ENCODE results near the gene NBPF3.

The NBPF3 gene

DNA sequence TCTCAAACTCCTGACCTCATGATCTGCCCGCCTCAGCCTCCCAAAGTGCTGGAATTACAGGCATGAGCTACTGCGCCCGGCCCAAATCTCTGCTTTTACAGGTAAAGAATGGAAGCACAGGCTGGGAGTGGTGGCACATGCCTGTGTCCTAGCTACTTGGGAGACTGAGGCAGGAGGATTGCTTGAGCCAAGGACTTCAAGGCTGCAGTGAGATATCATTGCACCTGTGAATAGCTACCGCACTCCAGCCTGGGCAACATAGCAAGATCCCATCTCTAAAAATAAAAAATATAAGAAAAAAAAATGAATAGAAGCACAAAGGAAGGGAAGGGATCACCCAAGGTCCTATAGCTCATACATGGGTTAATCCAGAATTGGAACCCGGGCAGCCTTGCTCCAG, 84.3 kb downstream of the NBPF3 start:
- Histone ChIP-seq H3K27me3 (ENCODE audit: control insufficient read depth in 5 of 5, insufficient read depth in 4 of 5, low read length in 5 of 5) (no peaks in the 10 kb centered on the region), H3K36me3 (ENCODE audit: control insufficient read depth in 5 of 5, insufficient read depth in 5 of 5, low read length in 5 of 5) (no peaks in the 10 kb centered on the region), H3K27ac (ENCODE audit: low read depth, low read length) (no peak overlapping the region), H3K9me3 (ENCODE audit: control insufficient read depth in 5 of 5, low read length in 5 of 5) (no peaks in the 10 kb centered on the region), H3K4me3 (ENCODE audit: low read depth in 1 of 5, low read length in 5 of 5) (no peak overlapping the region), H3K9ac (ENCODE audit: low read length in 5 of 5) (peak overlapping the region in 1 of 5 donors; percentile 47), H3K4me1 (ENCODE audit: control insufficient read depth in 5 of 5, insufficient read depth in 5 of 5, low read length in 5 of 5) (peaks cover 0 to 19% (median 10%) of the 10 kb centered on the region in 5 donors)

DNA sequence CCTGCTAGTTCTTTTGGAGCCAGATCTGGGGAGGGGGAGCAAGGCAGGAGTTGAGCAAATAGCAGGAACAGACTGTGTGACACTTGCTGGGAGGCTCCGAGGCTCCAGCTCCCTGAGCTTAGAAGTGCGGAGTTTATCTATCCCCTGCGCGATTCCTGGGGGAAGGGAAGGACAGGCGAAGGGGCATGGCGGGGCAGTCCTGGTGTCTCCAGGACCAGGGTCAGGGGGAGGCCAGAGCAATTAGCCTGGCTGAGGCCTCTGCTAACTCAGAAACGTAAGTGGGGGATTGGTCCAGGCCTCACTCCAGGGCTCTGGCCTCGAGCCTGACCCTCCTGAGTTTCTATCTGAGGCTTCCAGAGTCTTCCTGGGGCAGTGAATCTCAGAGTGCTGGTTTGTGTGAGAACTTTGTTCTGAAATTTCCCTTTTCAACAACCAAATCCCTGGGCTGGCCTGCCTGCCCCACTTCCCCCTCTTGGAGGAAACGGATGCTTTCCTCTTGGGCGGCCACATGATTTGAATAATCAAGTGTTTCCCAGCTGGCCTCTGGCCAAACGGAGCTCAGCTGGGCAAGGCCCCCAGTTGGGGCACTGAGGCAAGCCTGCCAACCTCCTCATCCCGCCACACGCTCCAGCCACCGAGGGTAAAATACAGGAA, 84.9 kb downstream of the NBPF3 start:
- no peak overlapping the region for H3K4me3 ChIP-seq (ENCODE audit: low read depth in 1 of 5, low read length in 5 of 5)
- no peak overlapping the region for H3K27ac ChIP-seq (ENCODE audit: low read depth, low read length)

DNA sequence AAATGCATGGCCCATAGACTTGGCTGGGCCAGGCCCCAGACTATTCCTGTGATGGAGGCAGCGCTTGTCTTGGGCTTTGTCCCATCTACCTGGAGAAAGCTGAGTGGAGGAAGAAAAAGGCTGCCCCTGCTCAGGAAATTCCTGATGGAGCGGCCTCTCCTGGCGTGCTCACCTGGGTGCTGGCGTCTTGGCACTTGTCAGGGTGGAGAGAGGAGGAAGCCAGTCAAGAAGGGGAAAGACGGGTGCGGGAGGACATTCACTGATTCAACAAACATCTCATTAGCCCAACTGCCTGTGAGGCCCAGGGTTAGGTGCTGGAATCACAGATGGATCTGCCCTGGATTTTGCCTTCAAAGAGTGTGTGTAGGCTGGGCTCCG, 85.4 kb downstream of the NBPF3 start:
- Histone ChIP-seq H3K9me3 (ENCODE audit: control insufficient read depth in 5 of 5, low read length in 5 of 5) (no peaks in the 10 kb centered on the region), H3K27me3 (ENCODE audit: control insufficient read depth in 5 of 5, insufficient read depth in 4 of 5, low read length in 5 of 5) (peaks cover 0 to under 1% (median 0%) of the 10 kb centered on the region in 5 donors), H3K36me3 (ENCODE audit: control insufficient read depth in 5 of 5, insufficient read depth in 5 of 5, low read length in 5 of 5) (no peaks in the 10 kb centered on the region), H3K27ac (ENCODE audit: low read depth, low read length) (no peak overlapping the region), H3K4me3 (ENCODE audit: low read depth in 1 of 5, low read length in 5 of 5) (no peak overlapping the region), H3K4me1 (ENCODE audit: control insufficient read depth in 5 of 5, insufficient read depth in 5 of 5, low read length in 5 of 5) (peaks cover 0 to 25% (median 11%) of the 10 kb centered on the region in 5 donors), H3K9ac (ENCODE audit: low read length in 5 of 5) (no peak overlapping the region)

More for the DNA sequence above, 84.9 kb downstream of the NBPF3 start:
- Histone ChIP-seq H3K36me3 (ENCODE audit: control insufficient read depth in 5 of 5, insufficient read depth in 5 of 5, low read length in 5 of 5) (no peaks in the 10 kb centered on the region), H3K9ac (ENCODE audit: low read length in 5 of 5) (peak overlapping the region in 1 of 5 donors; percentile 47), H3K4me1 (ENCODE audit: control insufficient read depth in 5 of 5, insufficient read depth in 5 of 5, low read length in 5 of 5) (peaks cover 0 to 25% (median 11%) of the 10 kb centered on the region in 5 donors), H3K27me3 (ENCODE audit: control insufficient read depth in 5 of 5, insufficient read depth in 4 of 5, low read length in 5 of 5) (no peaks in the 10 kb centered on the region), H3K9me3 (ENCODE audit: control insufficient read depth in 5 of 5, low read length in 5 of 5) (no peaks in the 10 kb centered on the region)

DNA sequence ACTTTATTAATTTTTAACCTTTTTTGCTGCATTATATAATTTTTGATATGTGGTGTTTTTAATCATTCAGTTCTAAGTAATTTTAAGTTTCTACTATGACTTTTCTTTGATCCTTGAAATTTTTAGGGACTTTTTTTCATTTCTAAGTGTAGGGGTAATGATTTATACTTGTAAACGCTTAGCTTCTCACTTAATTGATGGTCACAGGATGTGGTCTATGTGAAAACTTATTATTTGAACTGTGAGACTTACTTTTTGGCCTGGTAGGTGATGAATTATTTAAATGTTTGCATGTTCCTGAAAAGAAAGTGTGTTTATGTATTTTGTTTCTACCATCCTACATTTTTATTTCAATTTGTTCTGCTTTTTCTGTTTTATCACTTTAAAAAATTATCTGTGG, 86.5 kb downstream of the NBPF3 start:
- peaks cover 0 to 2% (median 0%) of the 10 kb centered on the region in 5 donors for H3K27me3 ChIP-seq (ENCODE audit: control insufficient read depth in 5 of 5, insufficient read depth in 4 of 5, low read length in 5 of 5)
- no peaks in the 10 kb centered on the region for H3K36me3 ChIP-seq (ENCODE audit: control insufficient read depth in 5 of 5, insufficient read depth in 5 of 5, low read length in 5 of 5)
- H3K9ac ChIP-seq (ENCODE audit: low read length in 5 of 5), result no peak overlapping the region
- H3K4me1 ChIP-seq (ENCODE audit: control insufficient read depth in 5 of 5, insufficient read depth in 5 of 5, low read length in 5 of 5), result peaks cover 0 to 21% (median 11%) of the 10 kb centered on the region in 5 donors
- H3K27ac ChIP-seq (ENCODE audit: low read depth, low read length), result no peak overlapping the region
- no peak overlapping the region for H3K4me3 ChIP-seq (ENCODE audit: low read depth in 1 of 5, low read length in 5 of 5)
- H3K9me3 ChIP-seq (ENCODE audit: control insufficient read depth in 5 of 5, low read length in 5 of 5), result no peaks in the 10 kb centered on the region

DNA sequence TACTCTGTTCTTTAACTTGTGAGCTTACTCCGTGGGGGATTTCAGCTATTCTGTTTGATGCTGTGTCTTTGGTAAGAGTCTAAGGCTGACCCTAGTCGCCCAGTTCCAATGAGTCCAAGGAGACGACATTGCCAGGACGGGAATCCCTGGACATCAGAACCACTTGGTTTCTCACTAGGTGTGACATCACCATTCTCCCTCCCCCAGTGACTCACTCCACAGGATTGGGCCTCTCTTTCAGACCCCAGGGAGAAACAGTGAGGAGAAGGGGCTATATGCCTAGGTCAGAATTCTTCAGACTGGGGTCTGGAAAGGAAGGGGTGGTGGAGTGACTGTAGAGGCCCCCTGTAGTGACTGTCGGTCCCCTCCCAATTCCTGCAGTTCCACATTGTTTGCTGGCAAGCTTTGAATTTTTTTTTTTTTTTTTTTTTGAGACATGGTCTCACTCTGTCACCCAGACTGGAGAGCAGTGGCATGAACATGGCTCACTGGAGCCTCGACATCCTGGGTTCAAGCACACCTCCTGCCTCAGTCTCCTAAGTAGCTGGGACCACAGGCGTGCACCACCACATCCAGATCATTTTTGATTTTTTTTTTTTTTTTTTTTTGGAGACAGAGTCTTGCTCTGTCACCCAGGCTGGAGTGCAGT, 90.6 kb downstream of the NBPF3 start:
- Histone ChIP-seq H3K36me3 (ENCODE audit: control insufficient read depth in 5 of 5, insufficient read depth in 5 of 5, low read length in 5 of 5) (no peaks in the 10 kb centered on the region), H3K27ac (ENCODE audit: low read depth, low read length) (no peak overlapping the region), H3K27me3 (ENCODE audit: control insufficient read depth in 5 of 5, insufficient read depth in 4 of 5, low read length in 5 of 5) (peaks cover 0 to 2% (median 0%) of the 10 kb centered on the region in 5 donors), H3K9me3 (ENCODE audit: control insufficient read depth in 5 of 5, low read length in 5 of 5) (no peaks in the 10 kb centered on the region), H3K9ac (ENCODE audit: low read length in 5 of 5) (no peak overlapping the region), H3K4me1 (ENCODE audit: control insufficient read depth in 5 of 5, insufficient read depth in 5 of 5, low read length in 5 of 5) (peaks cover 0 to 23% (median 18%) of the 10 kb centered on the region in 5 donors), H3K4me3 (ENCODE audit: low read depth in 1 of 5, low read length in 5 of 5) (no peak overlapping the region)

DNA sequence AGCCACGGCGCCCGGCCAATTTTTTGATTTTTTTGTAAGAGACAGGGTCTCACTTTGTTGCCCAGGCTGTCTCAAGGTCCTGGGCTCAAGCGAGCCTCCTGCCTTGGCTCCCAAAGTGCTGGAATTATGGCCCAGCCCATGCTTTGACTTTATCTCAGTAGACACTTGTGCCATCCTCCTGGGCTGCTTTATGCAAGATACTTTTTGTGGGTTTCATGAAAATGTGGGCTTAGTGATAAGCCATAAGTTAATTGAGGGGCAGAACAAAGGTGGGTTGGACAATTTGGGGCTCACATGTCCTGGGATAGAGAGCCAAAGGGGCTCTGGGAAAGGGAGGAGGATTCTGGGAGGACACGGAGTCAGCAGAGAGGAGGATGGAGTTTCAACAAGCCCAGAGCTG, 91.3 kb downstream of the NBPF3 start:
- H3K4me3 ChIP-seq (ENCODE audit: low read depth in 1 of 5, low read length in 5 of 5), result no peak overlapping the region
- H3K27me3 ChIP-seq (ENCODE audit: control insufficient read depth in 5 of 5, insufficient read depth in 4 of 5, low read length in 5 of 5), result peaks cover 0 to 2% (median 0%) of the 10 kb centered on the region in 5 donors
- H3K9me3 ChIP-seq (ENCODE audit: control insufficient read depth in 5 of 5, low read length in 5 of 5), result no peaks in the 10 kb centered on the region
- no peak overlapping the region for H3K9ac ChIP-seq (ENCODE audit: low read length in 5 of 5)
- no peaks in the 10 kb centered on the region for H3K36me3 ChIP-seq (ENCODE audit: control insufficient read depth in 5 of 5, insufficient read depth in 5 of 5, low read length in 5 of 5)
- no peak overlapping the region for H3K27ac ChIP-seq (ENCODE audit: low read depth, low read length)
- H3K4me1 ChIP-seq (ENCODE audit: control insufficient read depth in 5 of 5, insufficient read depth in 5 of 5, low read length in 5 of 5), result peaks cover 3 to 28% (median 24%) of the 10 kb centered on the region in 5 donors

DNA sequence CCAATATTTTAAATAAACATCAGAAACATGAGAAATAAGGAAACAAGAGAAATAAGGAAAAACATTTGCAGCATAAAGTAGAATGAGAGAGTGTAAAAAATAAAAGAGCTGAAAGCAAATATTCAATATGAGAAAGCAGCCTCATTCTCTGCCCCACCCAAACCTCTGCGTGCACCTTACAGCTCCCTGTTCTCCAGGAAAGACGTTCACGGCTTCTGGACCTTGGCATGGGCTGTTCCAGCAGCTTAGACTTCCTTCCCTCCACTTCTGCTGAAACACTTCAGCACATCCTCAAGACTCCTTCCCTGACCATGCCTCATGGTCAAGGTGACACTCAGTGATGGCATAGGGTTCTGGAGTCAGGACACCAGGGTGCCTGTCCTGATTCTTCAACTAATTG, 92.6 kb downstream of the NBPF3 start:
- H3K9me3 ChIP-seq (ENCODE audit: control insufficient read depth in 5 of 5, low read length in 5 of 5), result no peaks in the 10 kb centered on the region
- H3K9ac ChIP-seq (ENCODE audit: low read length in 5 of 5), result no peak overlapping the region
- peaks cover 0 to 2% (median 0%) of the 10 kb centered on the region in 5 donors for H3K27me3 ChIP-seq (ENCODE audit: control insufficient read depth in 5 of 5, insufficient read depth in 4 of 5, low read length in 5 of 5)
- H3K36me3 ChIP-seq (ENCODE audit: control insufficient read depth in 5 of 5, insufficient read depth in 5 of 5, low read length in 5 of 5), result no peaks in the 10 kb centered on the region
- no peak overlapping the region for H3K27ac ChIP-seq (ENCODE audit: low read depth, low read length)
- peaks cover 4 to 39% (median 28%) of the 10 kb centered on the region in 5 donors for H3K4me1 ChIP-seq (ENCODE audit: control insufficient read depth in 5 of 5, insufficient read depth in 5 of 5, low read length in 5 of 5)
- no peak overlapping the region for H3K4me3 ChIP-seq (ENCODE audit: low read depth in 1 of 5, low read length in 5 of 5)

DNA sequence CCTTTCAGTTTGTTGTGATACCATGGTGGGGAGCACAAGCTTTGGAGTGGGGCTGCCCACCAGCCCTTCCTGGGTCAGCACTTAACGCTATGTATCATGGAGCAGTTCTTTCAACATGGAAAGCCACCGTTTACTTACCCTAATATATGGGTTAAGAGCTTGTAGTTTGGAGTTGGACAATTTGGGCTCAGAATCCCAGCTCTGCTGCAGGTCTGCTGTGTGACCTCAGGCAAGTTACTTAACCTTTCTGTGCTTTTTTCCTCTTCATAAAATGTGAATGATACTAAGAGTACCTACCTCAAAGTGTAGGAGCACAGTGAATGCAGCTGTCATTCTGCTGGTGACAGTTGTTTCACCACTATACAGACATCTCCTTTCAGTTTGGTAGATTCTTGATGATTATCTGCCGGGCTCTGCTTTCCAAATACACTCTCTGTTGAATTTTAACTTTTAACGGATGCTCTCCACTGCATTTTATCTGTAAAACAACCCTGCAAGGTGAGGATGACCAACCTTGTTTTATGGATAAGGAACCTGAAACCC, 93.1 kb downstream of the NBPF3 start:
- H3K4me1 ChIP-seq (ENCODE audit: control insufficient read depth in 5 of 5, insufficient read depth in 5 of 5, low read length in 5 of 5), result peaks cover 8 to 45% (median 34%) of the 10 kb centered on the region in 5 donors
- H3K27me3 ChIP-seq (ENCODE audit: control insufficient read depth in 5 of 5, insufficient read depth in 4 of 5, low read length in 5 of 5), result peaks cover 0 to 2% (median 0%) of the 10 kb centered on the region in 5 donors
- H3K36me3 ChIP-seq (ENCODE audit: control insufficient read depth in 5 of 5, insufficient read depth in 5 of 5, low read length in 5 of 5), result no peaks in the 10 kb centered on the region

DNA sequence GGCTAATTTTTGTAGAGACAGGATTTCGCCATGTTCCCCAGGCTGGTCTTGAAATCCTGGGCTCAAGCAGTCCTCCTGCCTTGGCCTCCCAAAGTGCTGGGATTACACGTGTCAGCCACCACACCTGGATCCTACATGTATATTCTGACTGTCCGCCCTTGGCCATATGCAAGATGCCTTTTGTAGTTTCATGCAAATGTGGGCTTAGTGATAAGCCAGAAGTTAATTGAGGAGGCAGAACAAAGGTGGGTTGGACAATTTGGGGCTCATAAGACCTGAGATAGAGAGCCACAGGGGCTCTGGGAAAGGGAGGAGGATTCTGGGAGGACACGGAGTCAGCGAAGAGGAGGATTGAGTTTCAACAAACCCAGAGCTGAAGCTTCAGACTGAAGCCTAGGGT, 94.2 kb downstream of the NBPF3 start:
- Histone ChIP-seq H3K27me3 (ENCODE audit: control insufficient read depth in 5 of 5, insufficient read depth in 4 of 5, low read length in 5 of 5) (peaks cover 0 to 2% (median 0%) of the 10 kb centered on the region in 5 donors), H3K4me3 (ENCODE audit: low read depth in 1 of 5, low read length in 5 of 5) (no peak overlapping the region), H3K9me3 (ENCODE audit: control insufficient read depth in 5 of 5, low read length in 5 of 5) (no peaks in the 10 kb centered on the region), H3K4me1 (ENCODE audit: control insufficient read depth in 5 of 5, insufficient read depth in 5 of 5, low read length in 5 of 5) (peaks cover 9 to 55% (median 44%) of the 10 kb centered on the region in 5 donors), H3K27ac (ENCODE audit: low read depth, low read length) (no peak overlapping the region), H3K36me3 (ENCODE audit: control insufficient read depth in 5 of 5, insufficient read depth in 5 of 5, low read length in 5 of 5) (no peaks in the 10 kb centered on the region), H3K9ac (ENCODE audit: low read length in 5 of 5) (no peak overlapping the region)

More for the DNA sequence above, 93.1 kb downstream of the NBPF3 start:
- H3K4me3 ChIP-seq (ENCODE audit: low read depth in 1 of 5, low read length in 5 of 5), result no peak overlapping the region
- no peaks in the 10 kb centered on the region for H3K9me3 ChIP-seq (ENCODE audit: control insufficient read depth in 5 of 5, low read length in 5 of 5)
- no peak overlapping the region for H3K27ac ChIP-seq (ENCODE audit: low read depth, low read length)
- no peak overlapping the region for H3K9ac ChIP-seq (ENCODE audit: low read length in 5 of 5)
